Activated CD8-positive, alpha-beta T cell treated with anti-CD3 and anti-CD28 coated beads for 36 hours (primary cell): ENCODE measurements around the gene ETV6. TPM values are rescaled to one million over a fixed set of nuclear protein-coding genes. Genes with fewer than 3 reads are reported as not detected.

Source experiments
- ATAC-seq: fragments of 200-7000 bp; cut with Tn5 transposase; one replicate; pipeline ENCODE4 v1.10.0; 2021; ENCODE audit warnings: mild to moderate bottlenecking, moderate library complexity
- CTCF ChIA-PET: fragments of 350-600 bp; sonication (Branson Sonifier 250); formaldehyde crosslinking; loops from one replicate; lab custom pipeline; 2021; ENCODE audit warnings: antibody characterized with exemption; lab: Charles Lee
- POLR2A ChIA-PET: fragments of 350-600 bp; sonication (Branson Sonifier 250); formaldehyde crosslinking; loops from one replicate; lab custom pipeline; 2021; ENCODE audit warnings: antibody characterized with exemption; lab: Charles Lee
- DNase-seq: peaks from one replicate; pipeline ENCODE4 v3.0.0-alpha.2; 2020
- H3K27ac Mint-ChIP-seq: one replicate; pipeline ENCODE4 v1.8.0; 2021; ENCODE audit warnings: mild to moderate bottlenecking, mixed read lengths
- H3K27me3 Mint-ChIP-seq: one replicate; pipeline ENCODE4 v1.8.0; 2021; ENCODE audit warnings: mixed read lengths
- H3K36me3 Mint-ChIP-seq: one replicate; pipeline ENCODE4 v1.8.0; 2021; ENCODE audit warnings: low read depth, mixed read lengths
- H3K4me1 Mint-ChIP-seq: one replicate; pipeline ENCODE4 v1.8.0; 2021; ENCODE audit warnings: low read depth, mixed read lengths
- H3K4me3 Mint-ChIP-seq: one replicate; pipeline ENCODE4 v1.8.0; 2021; ENCODE audit warnings: mild to moderate bottlenecking, moderate library complexity, mixed read lengths
- H3K9me3 Mint-ChIP-seq: one replicate; pipeline ENCODE4 v1.8.0; 2021; ENCODE audit warnings: mixed read lengths
- CTCF ChIP-seq: fragments of 200-600 bp; IDR thresholded peaks from one replicate; pipeline ENCODE4 v1.8.0; 2022; ENCODE audit warnings: antibody characterized with exemption, mild to moderate bottlenecking
- intact Hi-C: fragments of 100-400 bp; cut with micrococcal nuclease; formaldehyde crosslinking; loops from one replicate; pipeline ENCODE4 v1.10.0; 2022
- total RNA-seq, 2 experiments: library from RNA; stranded (reverse); gene quantifications; one replicate each; pipeline ENCODE4 v1.2.3, GENCODE V29; 2021

The ETV6 gene
- total RNA-seq, 2 experiments from 2014 or later = 20.5 to 22.7 TPM

GRCh38 chr12:11838403-11838802 is 188.9 kb downstream of the ETV6 start:
- Mint-ChIP-seq H3K4me3 (no peak overlapping the region), H3K9me3 (no peaks in the 10 kb centered on the region), H3K36me3 (peaks cover 30% of the 10 kb centered on the region), H3K27me3 (no peaks in the 10 kb centered on the region), H3K4me1 (peaks cover 50% of the 10 kb centered on the region), H3K27ac (no peak overlapping the region)
- no peak for TF ChIP-seq CTCF
- ATAC-seq (no peak), DNase-seq (no peak)
- intact Hi-C loops = loop anchor here (5.0 kb wide), 1 partner anchor 174 kb away; no protein-coding TSS in a partner anchor
- POLR2A ChIA-PET = interaction anchor here (1.7 kb wide), 1 partner anchor 33 kb away, joined by 3 read pairs; no protein-coding TSS in a partner anchor
- CTCF ChIA-PET = interaction anchor here (1.5 kb wide), 1 partner anchor 195 kb away, joined by 4 read pairs; no protein-coding TSS in a partner anchor

- no peak for DNase-seq
- TF ChIP-seq CTCF = no peak
- Mint-ChIP-seq H3K27ac (no peak overlapping the region), H3K4me3 (no peak overlapping the region), H3K4me1 (peaks cover 42% of the 10 kb centered on the region), H3K9me3 (no peaks in the 10 kb centered on the region), H3K36me3 (peaks cover 30% of the 10 kb centered on the region), H3K27me3 (no peaks in the 10 kb centered on the region)
- ChIA-PET POLR2A (no interaction called here), CTCF (no interaction called here)
- no peak for ATAC-seq
- intact Hi-C loops = loop anchor here (5.0 kb wide), 1 partner anchor 173 kb away; no protein-coding TSS in a partner anchor
These were observed 189.7 kb downstream of the ETV6 start for GRCh38 chr12:11839091-11839641.

- Mint-ChIP-seq H3K4me1 (peaks cover 30% of the 10 kb centered on the region), H3K4me3 (no peak overlapping the region), H3K27me3 (no peaks in the 10 kb centered on the region), H3K36me3 (peaks cover 32% of the 10 kb centered on the region), H3K9me3 (no peaks in the 10 kb centered on the region), H3K27ac (no peak overlapping the region)
- ChIA-PET CTCF (interaction anchor here (0.8 kb wide), 1 partner anchor 193 kb away, joined by 3 read pairs; no protein-coding TSS in a partner anchor), POLR2A (no interaction called here)
- ATAC-seq (no peak), DNase-seq (no peak)
- intact Hi-C loops = no loop called here
- no peak for TF ChIP-seq CTCF
These were observed 190.9 kb downstream of the ETV6 start for GRCh38 chr12:11840366-11840765.

GRCh38 chr12:11846488-11846887 is 197.0 kb downstream of the ETV6 start:
- DNase-seq (no peak), ATAC-seq (no peak)
- intact Hi-C loops = no loop called here
- Mint-ChIP-seq H3K27ac (no peak overlapping the region), H3K4me1 (no peaks in the 10 kb centered on the region), H3K9me3 (no peaks in the 10 kb centered on the region), H3K27me3 (no peaks in the 10 kb centered on the region), H3K4me3 (no peak overlapping the region), H3K36me3 (peaks cover 20% of the 10 kb centered on the region)
- no peak for TF ChIP-seq CTCF
- POLR2A ChIA-PET = no interaction called here
- CTCF ChIA-PET = no interaction called here

- Mint-ChIP-seq H3K27me3 (no peaks in the 10 kb centered on the region), H3K36me3 (peaks cover 13% of the 10 kb centered on the region), H3K4me3 (no peak overlapping the region), H3K27ac (no peak overlapping the region), H3K9me3 (no peaks in the 10 kb centered on the region), H3K4me1 (no peaks in the 10 kb centered on the region)
- ChIA-PET CTCF (interaction anchor here (1.1 kb wide), 1 partner anchor 266 kb away, joined by 3 read pairs; no protein-coding TSS in a partner anchor), POLR2A (no interaction called here)
- intact Hi-C loops = no loop called here
- DNase-seq (no peak), ATAC-seq (no peak)
- TF ChIP-seq CTCF = no peak
These were observed 198.1 kb downstream of the ETV6 start for GRCh38 chr12:11847539-11847938.
